Activated T-cell treated with anti-CD3 and anti-CD28 coated beads, Interleukin-2, amount 50 U/mL, for 24 hours (primary cell): Measurements from ENCODE around the gene THEMIS2.

Experiments
- DNase-seq: peaks from one replicate; pipeline ENCODE4 v3.0.0-alpha.2; 2020
- H3K27ac Mint-ChIP-seq: 2 replicates; pipeline ENCODE4 v1.8.0; 2020; ENCODE audit warnings: mild to moderate bottlenecking, mixed read lengths
- H3K27me3 Mint-ChIP-seq: 2 replicates; pipeline ENCODE4 v1.8.0; 2020; ENCODE audit warnings: mixed read lengths
- H3K36me3 Mint-ChIP-seq: 2 replicates; pipeline ENCODE4 v1.8.0; 2020; ENCODE audit warnings: low read depth, mixed read lengths
- H3K4me1 Mint-ChIP-seq: 2 replicates; pipeline ENCODE4 v1.8.0; 2020; ENCODE audit warnings: low read depth, mixed read lengths
- H3K4me3 Mint-ChIP-seq: 2 replicates; pipeline ENCODE4 v1.8.0; 2020; ENCODE audit warnings: mild to moderate bottlenecking, moderate library complexity, mixed read lengths
- H3K9me3 Mint-ChIP-seq: 2 replicates; pipeline ENCODE4 v1.8.0; 2020; ENCODE audit warnings: mixed read lengths

Gene THEMIS2

GRCh38 chr1:27872802-27873551, 633 bp downstream of the THEMIS2 start:
- H3K4me1 Mint-ChIP-seq: peaks cover 41% of the 10 kb centered on the region
- H3K27ac Mint-ChIP-seq: peak overlapping the region; percentile 81
- peaks cover 14% of the 10 kb centered on the region for H3K36me3 Mint-ChIP-seq
- no peaks in the 10 kb centered on the region for H3K9me3 Mint-ChIP-seq
- no peaks in the 10 kb centered on the region for H3K27me3 Mint-ChIP-seq
- DNase-seq: peak; percentile 62
- H3K4me3 Mint-ChIP-seq: peak overlapping the region; percentile 87

DNA sequence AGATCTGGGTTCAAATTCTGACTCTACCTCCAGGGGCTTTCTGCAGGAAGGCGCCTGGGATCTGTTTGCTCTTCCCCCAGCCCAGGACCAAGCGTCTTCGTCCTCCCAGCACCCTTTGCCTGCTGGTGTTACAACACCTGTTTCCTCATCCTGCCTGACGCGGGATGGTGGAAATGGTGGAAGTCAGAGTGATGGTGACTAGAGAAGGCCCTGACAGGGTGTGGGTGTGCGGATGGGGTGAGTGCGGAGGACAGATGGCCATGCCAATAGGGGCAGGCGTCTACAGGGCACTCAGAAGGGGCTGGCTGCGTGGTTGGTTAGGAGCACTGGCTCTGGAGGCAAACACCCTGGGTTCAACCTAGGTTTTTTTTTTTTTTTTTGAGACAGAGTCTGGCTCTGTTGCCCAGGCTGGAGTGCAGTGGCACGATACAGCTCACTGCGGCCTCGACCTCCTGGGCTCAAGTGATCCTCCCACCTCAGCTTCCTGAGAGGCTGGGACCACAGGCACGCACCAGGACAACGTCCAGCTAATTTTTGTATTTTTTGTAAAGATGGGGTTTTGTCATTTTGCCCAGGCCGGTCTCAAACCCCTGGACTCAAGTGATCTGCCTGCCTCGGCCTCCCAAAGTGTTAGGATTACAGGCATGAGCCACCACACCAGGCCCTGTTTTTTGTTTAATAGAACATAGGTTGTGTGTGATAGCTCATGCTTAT, 1.5 kb downstream of the THEMIS2 start:
- Mint-ChIP-seq H3K36me3 (peaks cover 20% of the 10 kb centered on the region), H3K9me3 (no peaks in the 10 kb centered on the region), H3K27ac (peak overlapping the region; percentile 56), H3K27me3 (no peaks in the 10 kb centered on the region), H3K4me3 (peak overlapping the region; percentile 87), H3K4me1 (peaks cover 33% of the 10 kb centered on the region)
- peak; percentile 41 for DNase-seq

- Mint-ChIP-seq H3K27me3 (no peaks in the 10 kb centered on the region), H3K4me1 (peaks cover 22% of the 10 kb centered on the region), H3K4me3 (no peak overlapping the region), H3K9me3 (no peaks in the 10 kb centered on the region), H3K36me3 (peaks cover 32% of the 10 kb centered on the region), H3K27ac (peak overlapping the region; percentile 6)
- DNase-seq: peak; percentile 23
These were observed 4.2 kb downstream of the THEMIS2 start for GRCh38 chr1:27876341-27877114.

DNA sequence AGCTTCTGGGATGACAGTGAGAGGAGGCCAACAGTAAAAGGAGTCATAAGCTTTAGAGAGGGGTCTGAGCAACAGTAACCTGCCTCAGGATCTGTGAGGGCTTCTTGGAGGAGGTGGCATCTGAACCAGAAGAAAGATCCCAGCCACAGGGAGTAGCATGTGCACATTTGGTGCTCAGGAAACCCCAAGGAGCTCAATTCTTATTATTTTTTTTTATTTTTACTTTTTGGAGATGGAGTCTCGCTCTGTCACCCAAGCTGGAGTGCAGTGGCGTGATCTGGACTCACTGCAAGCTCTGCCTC, 4.7 kb downstream of the THEMIS2 start:
- Mint-ChIP-seq H3K4me3 (no peak overlapping the region), H3K9me3 (no peaks in the 10 kb centered on the region), H3K36me3 (peaks cover 37% of the 10 kb centered on the region), H3K4me1 (peaks cover 19% of the 10 kb centered on the region), H3K27me3 (no peaks in the 10 kb centered on the region), H3K27ac (no peak overlapping the region)
- no peak for DNase-seq

DNA sequence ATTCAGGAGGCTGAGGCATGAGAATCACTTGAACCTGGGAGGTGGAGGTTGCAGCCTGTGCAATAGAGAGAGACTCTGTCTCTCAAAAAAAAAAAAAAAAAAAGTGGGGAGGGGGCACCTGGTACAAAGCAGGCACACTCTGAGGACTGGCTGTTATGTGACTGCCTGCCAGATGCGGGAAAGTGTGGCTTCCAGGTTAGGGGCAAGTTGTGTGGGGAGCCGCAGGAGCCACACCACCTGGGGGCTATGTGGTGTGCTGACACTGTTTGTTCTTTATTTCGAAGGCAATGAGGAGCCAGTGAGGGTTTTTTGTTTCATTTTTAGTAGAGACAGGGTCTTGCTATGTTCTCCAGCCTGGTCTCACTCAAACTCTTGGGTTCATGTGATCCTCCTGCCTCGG, 5.7 kb downstream of the THEMIS2 start:
- peaks cover 42% of the 10 kb centered on the region for H3K36me3 Mint-ChIP-seq
- H3K27ac Mint-ChIP-seq: peak overlapping the region; percentile 29
- H3K4me1 Mint-ChIP-seq: peaks cover 15% of the 10 kb centered on the region
- no peaks in the 10 kb centered on the region for H3K27me3 Mint-ChIP-seq
- no peaks in the 10 kb centered on the region for H3K9me3 Mint-ChIP-seq
- no peak overlapping the region for H3K4me3 Mint-ChIP-seq
- no peak for DNase-seq

DNA sequence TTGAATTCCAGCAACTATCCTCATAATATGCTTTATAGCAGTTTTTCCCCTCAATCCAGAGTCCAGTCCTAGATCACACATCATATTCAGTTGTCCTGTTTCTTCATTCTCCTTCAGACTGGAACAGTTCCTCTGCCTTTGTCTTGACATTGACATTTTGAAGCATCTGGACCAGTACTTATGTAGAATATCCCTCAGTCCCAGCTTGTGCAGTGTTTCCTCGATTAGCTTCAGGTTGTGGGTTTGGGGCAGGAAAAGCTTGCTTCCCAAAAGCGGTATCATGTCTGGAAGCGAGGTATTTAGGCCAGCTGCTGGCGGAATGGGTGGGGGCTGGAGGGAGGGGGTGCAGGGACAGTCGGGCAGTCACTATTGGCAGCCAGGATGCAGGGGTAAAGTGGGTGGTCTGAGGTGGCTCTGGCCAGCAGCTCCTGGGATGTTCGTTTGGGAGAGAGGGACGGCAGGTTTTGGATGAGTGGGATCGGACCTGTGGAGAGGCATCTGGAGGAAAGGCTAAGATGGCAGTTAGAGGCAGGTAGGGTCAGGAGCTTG, 6.5 kb downstream of the THEMIS2 start:
- Mint-ChIP-seq H3K4me3 (no peak overlapping the region), H3K36me3 (peaks cover 48% of the 10 kb centered on the region), H3K9me3 (no peaks in the 10 kb centered on the region), H3K27ac (peak overlapping the region; percentile 44), H3K27me3 (no peaks in the 10 kb centered on the region), H3K4me1 (peaks cover 12% of the 10 kb centered on the region)
- DNase-seq: no peak

- H3K27me3 Mint-ChIP-seq: no peaks in the 10 kb centered on the region
- H3K27ac Mint-ChIP-seq: peak overlapping the region; percentile 44
- H3K36me3 Mint-ChIP-seq: peaks cover 54% of the 10 kb centered on the region
- peaks cover 19% of the 10 kb centered on the region for H3K4me1 Mint-ChIP-seq
- DNase-seq: no peak
- no peak overlapping the region for H3K4me3 Mint-ChIP-seq
- no peaks in the 10 kb centered on the region for H3K9me3 Mint-ChIP-seq
These were observed 7.2 kb downstream of the THEMIS2 start for GRCh38 chr1:27879374-27880082.

DNA sequence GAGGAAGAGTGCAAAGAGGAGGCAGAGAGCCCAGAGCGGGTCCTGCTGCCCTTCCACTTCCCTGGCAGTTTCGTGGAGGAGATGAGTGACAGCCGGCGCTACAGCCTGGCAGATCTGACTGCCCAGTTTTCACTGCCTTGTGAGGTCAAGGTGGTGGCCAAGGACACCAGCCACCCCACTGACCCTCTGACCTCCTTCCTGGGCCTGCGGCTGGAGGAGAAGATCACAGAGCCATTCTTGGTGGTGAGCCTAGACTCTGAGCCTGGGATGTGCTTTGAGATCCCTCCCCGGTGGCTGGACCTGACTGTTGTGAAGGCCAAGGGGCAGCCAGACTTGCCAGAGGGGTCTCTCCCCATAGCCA, 10.2 kb downstream of the THEMIS2 start:
- Mint-ChIP-seq H3K27ac (peak overlapping the region; percentile 22), H3K36me3 (peaks cover 77% of the 10 kb centered on the region), H3K4me1 (peaks cover 41% of the 10 kb centered on the region), H3K27me3 (no peaks in the 10 kb centered on the region), H3K9me3 (no peaks in the 10 kb centered on the region), H3K4me3 (no peak overlapping the region)
- no peak for DNase-seq

DNA sequence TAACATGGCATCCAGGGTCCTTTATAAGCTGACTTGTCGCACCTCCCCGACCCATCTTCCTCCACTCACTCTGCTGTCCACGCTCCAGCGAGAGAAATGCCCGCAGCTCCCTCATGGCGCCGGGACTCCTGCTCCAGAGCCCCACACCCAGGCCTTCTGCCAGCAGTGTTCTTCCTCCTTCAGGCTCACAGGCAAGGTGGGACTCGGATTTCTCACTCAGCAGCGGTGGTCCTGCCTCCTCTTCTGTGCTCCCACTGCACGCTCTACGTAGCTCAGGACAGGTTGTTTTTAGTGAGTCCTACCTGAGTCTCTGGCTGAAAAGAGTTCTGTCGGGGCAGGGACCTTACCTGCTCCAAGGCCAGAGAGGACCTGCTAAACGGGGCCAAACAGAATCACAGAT, 11.2 kb downstream of the THEMIS2 start:
- no peaks in the 10 kb centered on the region for H3K9me3 Mint-ChIP-seq
- no peaks in the 10 kb centered on the region for H3K27me3 Mint-ChIP-seq
- no peak for DNase-seq
- peaks cover 45% of the 10 kb centered on the region for H3K4me1 Mint-ChIP-seq
- peak overlapping the region; percentile 75 for H3K27ac Mint-ChIP-seq
- H3K4me3 Mint-ChIP-seq: no peak overlapping the region
- H3K36me3 Mint-ChIP-seq: peaks cover 77% of the 10 kb centered on the region

GRCh38 chr1:27884006-27884954, 11.9 kb downstream of the THEMIS2 start:
- Mint-ChIP-seq H3K4me1 (peaks cover 48% of the 10 kb centered on the region), H3K9me3 (no peaks in the 10 kb centered on the region), H3K27ac (peak overlapping the region; percentile 75), H3K27me3 (no peaks in the 10 kb centered on the region), H3K4me3 (no peak overlapping the region), H3K36me3 (peaks cover 80% of the 10 kb centered on the region)
- DNase-seq: no peak

DNA sequence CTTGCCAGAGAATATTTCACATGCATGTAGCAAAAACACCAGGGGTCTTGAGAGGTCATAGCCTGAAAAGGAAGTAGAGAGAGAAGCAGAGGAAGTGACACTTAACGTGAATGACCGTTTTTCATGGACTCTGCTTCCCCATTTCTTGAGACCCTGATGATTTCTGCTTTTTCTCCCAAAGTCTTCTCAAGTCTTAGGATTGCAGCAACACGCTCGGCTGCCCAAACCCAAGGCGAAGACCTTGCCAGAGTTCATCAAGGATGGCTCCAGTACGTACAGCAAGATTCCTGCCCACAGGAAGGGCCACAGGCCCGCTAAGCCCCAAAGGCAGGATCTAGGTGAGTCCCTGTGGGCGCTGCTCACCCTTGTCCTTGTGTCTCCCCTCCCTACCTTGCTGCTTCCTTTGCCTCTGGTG, 12.8 kb downstream of the THEMIS2 start:
- peaks cover 80% of the 10 kb centered on the region for H3K36me3 Mint-ChIP-seq
- H3K4me1 Mint-ChIP-seq: peaks cover 50% of the 10 kb centered on the region
- H3K27me3 Mint-ChIP-seq: no peaks in the 10 kb centered on the region
- DNase-seq: no peak
- peak overlapping the region; percentile 75 for H3K27ac Mint-ChIP-seq
- no peak overlapping the region for H3K4me3 Mint-ChIP-seq
- no peaks in the 10 kb centered on the region for H3K9me3 Mint-ChIP-seq

GRCh38 chr1:27885621-27886352, 13.4 kb downstream of the THEMIS2 start:
- Mint-ChIP-seq H3K4me1 (peaks cover 54% of the 10 kb centered on the region), H3K27ac (peak overlapping the region; percentile 93), H3K4me3 (no peak overlapping the region), H3K9me3 (no peaks in the 10 kb centered on the region), H3K36me3 (peaks cover 86% of the 10 kb centered on the region), H3K27me3 (no peaks in the 10 kb centered on the region)
- DNase-seq: no peak

DNA sequence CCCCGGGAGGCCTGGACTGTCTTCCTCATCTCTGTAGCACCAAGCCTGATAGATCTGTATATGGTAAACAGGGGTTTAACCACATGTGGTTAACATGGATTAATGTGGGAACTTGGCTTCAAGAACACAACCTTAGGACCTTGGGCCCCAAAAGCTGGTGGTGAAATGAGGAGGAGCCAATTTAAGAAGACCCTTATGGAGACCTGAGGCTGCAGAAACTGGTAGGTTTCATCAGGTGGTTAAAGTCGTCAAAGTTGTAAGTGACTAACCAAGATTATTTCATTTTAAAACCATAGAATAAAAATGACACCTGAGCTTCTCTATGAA, 14.0 kb downstream of the THEMIS2 start:
- Mint-ChIP-seq H3K4me3 (no peak overlapping the region), H3K27ac (peak overlapping the region; percentile 93), H3K4me1 (peaks cover 59% of the 10 kb centered on the region), H3K27me3 (no peaks in the 10 kb centered on the region), H3K9me3 (no peaks in the 10 kb centered on the region), H3K36me3 (peaks cover 90% of the 10 kb centered on the region)
- no peak for DNase-seq
